ENCODE measurements around the gene CFAP47.

The CFAP47 gene

DNA sequence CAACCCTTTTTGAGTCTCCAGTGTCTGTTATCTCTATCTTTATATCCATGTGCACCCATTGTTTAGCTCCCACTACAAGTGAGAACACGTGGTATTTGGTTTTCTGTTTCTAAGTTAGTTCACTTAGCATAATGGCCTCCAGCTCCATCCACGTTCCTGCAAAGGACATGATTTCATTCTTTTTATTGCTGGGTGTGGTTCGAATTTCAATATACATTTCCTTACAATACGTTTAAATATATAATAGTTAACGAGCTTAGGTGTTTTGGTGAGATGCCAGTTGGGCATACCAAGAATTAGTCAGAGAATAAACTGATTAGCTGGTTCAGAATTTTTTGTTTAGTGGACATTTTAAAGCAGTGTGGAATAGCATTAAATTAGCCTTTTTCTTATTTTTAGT lies 196.7 kb downstream of the CFAP47 start:
- TF ChIP-seq EZH2phosphoT487 (conservative IDR thresholded peaks at IDR 0.05; ENCODE audit: low read length), result no peak
- TF ChIP-seq, protein P1, sequence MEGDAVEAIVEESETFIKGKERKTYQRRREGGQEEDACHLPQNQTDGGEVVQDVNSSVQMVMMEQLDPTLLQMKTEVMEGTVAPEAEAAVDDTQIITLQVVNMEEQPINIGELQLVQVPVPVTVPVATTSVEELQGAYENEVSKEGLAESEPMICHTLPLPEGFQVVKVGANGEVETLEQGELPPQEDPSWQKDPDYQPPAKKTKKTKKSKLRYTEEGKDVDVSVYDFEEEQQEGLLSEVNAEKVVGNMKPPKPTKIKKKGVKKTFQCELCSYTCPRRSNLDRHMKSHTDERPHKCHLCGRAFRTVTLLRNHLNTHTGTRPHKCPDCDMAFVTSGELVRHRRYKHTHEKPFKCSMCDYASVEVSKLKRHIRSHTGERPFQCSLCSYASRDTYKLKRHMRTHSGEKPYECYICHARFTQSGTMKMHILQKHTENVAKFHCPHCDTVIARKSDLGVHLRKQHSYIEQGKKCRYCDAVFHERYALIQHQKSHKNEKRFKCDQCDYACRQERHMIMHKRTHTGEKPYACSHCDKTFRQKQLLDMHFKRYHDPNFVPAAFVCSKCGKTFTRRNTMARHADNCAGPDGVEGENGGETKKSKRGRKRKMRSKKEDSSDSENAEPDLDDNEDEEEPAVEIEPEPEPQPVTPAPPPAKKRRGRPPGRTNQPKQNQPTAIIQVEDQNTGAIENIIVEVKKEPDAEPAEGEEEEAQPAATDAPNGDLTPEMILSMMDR (IDR thresholded peaks at IDR 0.05; ENCODE audit: insufficient read depth, low read length, poor library complexity, severe bottlenecking), result no peak

DNA sequence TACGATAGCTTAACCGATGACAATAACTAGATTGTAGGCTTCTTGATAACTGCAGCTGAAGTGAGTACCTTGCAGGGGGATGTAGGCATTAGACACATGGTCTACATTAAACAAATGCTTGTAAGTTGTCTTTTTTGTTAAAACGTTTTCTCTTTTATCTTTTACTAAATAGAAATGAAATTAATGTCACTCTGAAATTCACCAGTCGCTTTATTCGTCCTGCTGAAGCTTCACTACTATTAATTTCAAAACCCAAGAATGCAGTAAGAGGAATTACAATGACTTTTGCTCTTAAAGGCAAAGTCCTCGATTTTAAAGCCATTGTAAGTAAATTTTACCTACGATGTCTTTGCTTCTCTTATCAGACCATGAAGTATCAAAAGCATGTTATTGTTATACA lies 239.7 kb downstream of the CFAP47 start:
- TF ChIP-seq, protein P1 (IDR thresholded peaks at IDR 0.05; ENCODE audit: insufficient read depth, low read length, poor library complexity, severe bottlenecking), result no peak
- no peak for TF ChIP-seq EZH2phosphoT487 (conservative IDR thresholded peaks at IDR 0.05; ENCODE audit: low read length)
- H3K9me3 ChIP-seq (ENCODE audit: insufficient read depth, low read length), result no peaks in the 10 kb centered on the region
- H3K4me2 ChIP-seq (ENCODE audit: low read depth, low read length, poor library complexity, severe bottlenecking), result no peak overlapping the region
- H3K4me3 ChIP-seq (ENCODE audit: insufficient read depth, low read length, poor library complexity, severe bottlenecking), result no peak overlapping the region
- H3K9ac ChIP-seq (ENCODE audit: low read length), result no peak overlapping the region
- no peaks in the 10 kb centered on the region for H3K79me2 ChIP-seq (ENCODE audit: insufficient read depth, low read length)
- H3K27ac ChIP-seq (ENCODE audit: low read depth, low read length), result no peak overlapping the region
- H3K9me2 ChIP-seq (replicated peaks; ENCODE audit: insufficient read depth, low read length), result no peaks in the 10 kb centered on the region
- H3F3A ChIP-seq (ENCODE audit: insufficient read depth), result no peaks in the 10 kb centered on the region
- H2AFZ ChIP-seq (ENCODE audit: low read depth, low read length, severe bottlenecking), result no peak overlapping the region
- H4K20me1 ChIP-seq (ENCODE audit: low read depth, low read length), result no peaks in the 10 kb centered on the region
- no peaks in the 10 kb centered on the region for H3K27me3 ChIP-seq (ENCODE audit: low read length)
- no peaks in the 10 kb centered on the region for H3K36me3 ChIP-seq (ENCODE audit: low read length)

More for the DNA sequence above, 196.7 kb downstream of the CFAP47 start:
- Histone ChIP-seq H3K27ac (ENCODE audit: low read depth, low read length) (no peak overlapping the region), H3K9me2 (replicated peaks; ENCODE audit: insufficient read depth, low read length) (no peaks in the 10 kb centered on the region), H3K27me3 (ENCODE audit: low read length) (no peaks in the 10 kb centered on the region), H3K4me2 (ENCODE audit: low read depth, low read length, poor library complexity, severe bottlenecking) (no peak overlapping the region), H3F3A (ENCODE audit: insufficient read depth) (no peaks in the 10 kb centered on the region), H3K9ac (ENCODE audit: low read length) (no peak overlapping the region), H3K4me3 (ENCODE audit: insufficient read depth, low read length, poor library complexity, severe bottlenecking) (no peak overlapping the region), H3K36me3 (ENCODE audit: low read length) (no peaks in the 10 kb centered on the region), H4K20me1 (ENCODE audit: low read depth, low read length) (no peaks in the 10 kb centered on the region), H3K79me2 (ENCODE audit: insufficient read depth, low read length) (no peaks in the 10 kb centered on the region), H2AFZ (ENCODE audit: low read depth, low read length, severe bottlenecking) (no peak overlapping the region), H3K9me3 (ENCODE audit: insufficient read depth, low read length) (no peaks in the 10 kb centered on the region)

DNA sequence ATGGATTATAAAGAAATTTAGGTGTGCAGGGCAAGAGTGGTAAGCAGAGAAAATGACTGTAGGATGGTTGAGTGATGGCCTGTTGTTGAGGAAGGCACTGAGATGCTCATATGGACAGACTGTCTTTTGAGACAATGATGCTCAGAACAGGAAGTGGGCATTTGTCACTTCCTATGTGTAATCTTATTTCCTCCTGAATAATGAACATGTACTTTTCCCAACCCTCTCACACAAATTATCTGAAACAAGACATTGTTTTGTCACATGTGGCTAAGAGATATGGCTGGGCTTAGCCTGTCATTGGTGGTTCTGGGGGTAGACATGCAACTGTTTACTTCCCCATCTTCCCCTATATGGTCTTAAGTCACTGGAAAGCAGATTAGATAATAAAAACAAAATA lies 240.5 kb downstream of the CFAP47 start:
- H2AFZ ChIP-seq (ENCODE audit: low read depth, low read length, severe bottlenecking), result no peak overlapping the region
- H3K36me3 ChIP-seq (ENCODE audit: low read length), result no peaks in the 10 kb centered on the region
- no peak overlapping the region for H3K4me2 ChIP-seq (ENCODE audit: low read depth, low read length, poor library complexity, severe bottlenecking)
- H3K4me3 ChIP-seq (ENCODE audit: insufficient read depth, low read length, poor library complexity, severe bottlenecking), result no peak overlapping the region
- no peaks in the 10 kb centered on the region for H4K20me1 ChIP-seq (ENCODE audit: low read depth, low read length)
- H3K79me2 ChIP-seq (ENCODE audit: insufficient read depth, low read length), result no peaks in the 10 kb centered on the region
- no peaks in the 10 kb centered on the region for H3F3A ChIP-seq (ENCODE audit: insufficient read depth)
- H3K9ac ChIP-seq (ENCODE audit: low read length), result no peak overlapping the region
- no peak overlapping the region for H3K27ac ChIP-seq (ENCODE audit: low read depth, low read length)
- TF ChIP-seq EZH2phosphoT487 (conservative IDR thresholded peaks at IDR 0.05; ENCODE audit: low read length), result no peak
- TF ChIP-seq, protein P1 (IDR thresholded peaks at IDR 0.05; ENCODE audit: insufficient read depth, low read length, poor library complexity, severe bottlenecking), result no peak
- H3K9me2 ChIP-seq (replicated peaks; ENCODE audit: insufficient read depth, low read length), result no peaks in the 10 kb centered on the region
- H3K9me3 ChIP-seq (ENCODE audit: insufficient read depth, low read length), result no peaks in the 10 kb centered on the region
- H3K27me3 ChIP-seq (ENCODE audit: low read length), result no peaks in the 10 kb centered on the region

All from SU-DHL-6 (cell line).